ENCODE results near the gene ZSCAN26. TPM values are rescaled to one million over a fixed set of nuclear protein-coding genes. Genes with fewer than 3 reads are reported as not detected.

Gene ZSCAN26
- total RNA-seq, 6 experiments from 2014 or later = 2.7 to 8.1 (median 5.3) TPM

DNA sequence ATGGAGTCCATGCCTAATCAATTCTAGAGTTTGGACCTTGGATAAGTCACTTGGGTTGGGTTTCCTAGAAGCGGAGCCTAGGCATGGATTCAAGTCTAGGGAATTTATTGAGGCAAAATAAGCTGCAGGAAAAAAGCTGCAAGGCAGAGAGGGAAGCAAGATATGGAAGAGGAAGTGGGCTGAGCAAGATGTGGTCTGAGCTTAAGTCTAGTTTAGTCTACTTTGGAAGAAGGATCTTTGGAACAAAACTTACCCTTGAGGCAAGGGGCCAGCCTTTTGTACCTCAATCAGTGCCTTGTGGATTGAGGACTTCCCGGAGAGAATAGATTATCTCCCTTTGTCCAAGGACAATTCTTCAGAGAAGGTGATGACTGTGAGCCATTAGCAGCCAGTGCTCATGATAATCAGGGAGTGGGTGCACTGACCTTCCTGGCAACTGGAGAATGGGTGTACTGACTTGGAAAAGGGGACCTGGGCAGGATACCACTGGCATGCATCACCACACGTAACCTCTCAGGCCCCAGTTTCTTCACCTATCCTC lies 31.0 kb upstream of the ZSCAN26 start:
- Histone ChIP-seq H3K36me3 (peaks cover 0 to 2% (median 1%) of the 10 kb centered on the region in 4 donors), H3K4me1 (no peaks in the 10 kb centered on the region), H3K4me3 (no peak overlapping the region), H3K27ac (no peak overlapping the region), H3K27me3 (no peaks in the 10 kb centered on the region), H3K9me3 (no peaks in the 10 kb centered on the region)
- intact Hi-C loops (cut with DNase I) = no loop called here
- no peak for DNase-seq
- 72% methylated on average over 2 of the region's 3 CpGs for WGBS (ENCODE audit: insufficient coverage, low coverage, low lambda C conversion rate, missing lambda C conversion rate)
- no peak for ATAC-seq
- no peak for TF ChIP-seq POLR2A (IDR thresholded peaks at IDR 0.05)
- TF ChIP-seq, protein P1, sequence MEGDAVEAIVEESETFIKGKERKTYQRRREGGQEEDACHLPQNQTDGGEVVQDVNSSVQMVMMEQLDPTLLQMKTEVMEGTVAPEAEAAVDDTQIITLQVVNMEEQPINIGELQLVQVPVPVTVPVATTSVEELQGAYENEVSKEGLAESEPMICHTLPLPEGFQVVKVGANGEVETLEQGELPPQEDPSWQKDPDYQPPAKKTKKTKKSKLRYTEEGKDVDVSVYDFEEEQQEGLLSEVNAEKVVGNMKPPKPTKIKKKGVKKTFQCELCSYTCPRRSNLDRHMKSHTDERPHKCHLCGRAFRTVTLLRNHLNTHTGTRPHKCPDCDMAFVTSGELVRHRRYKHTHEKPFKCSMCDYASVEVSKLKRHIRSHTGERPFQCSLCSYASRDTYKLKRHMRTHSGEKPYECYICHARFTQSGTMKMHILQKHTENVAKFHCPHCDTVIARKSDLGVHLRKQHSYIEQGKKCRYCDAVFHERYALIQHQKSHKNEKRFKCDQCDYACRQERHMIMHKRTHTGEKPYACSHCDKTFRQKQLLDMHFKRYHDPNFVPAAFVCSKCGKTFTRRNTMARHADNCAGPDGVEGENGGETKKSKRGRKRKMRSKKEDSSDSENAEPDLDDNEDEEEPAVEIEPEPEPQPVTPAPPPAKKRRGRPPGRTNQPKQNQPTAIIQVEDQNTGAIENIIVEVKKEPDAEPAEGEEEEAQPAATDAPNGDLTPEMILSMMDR (IDR thresholded peaks at IDR 0.05) = no peak

DNA sequence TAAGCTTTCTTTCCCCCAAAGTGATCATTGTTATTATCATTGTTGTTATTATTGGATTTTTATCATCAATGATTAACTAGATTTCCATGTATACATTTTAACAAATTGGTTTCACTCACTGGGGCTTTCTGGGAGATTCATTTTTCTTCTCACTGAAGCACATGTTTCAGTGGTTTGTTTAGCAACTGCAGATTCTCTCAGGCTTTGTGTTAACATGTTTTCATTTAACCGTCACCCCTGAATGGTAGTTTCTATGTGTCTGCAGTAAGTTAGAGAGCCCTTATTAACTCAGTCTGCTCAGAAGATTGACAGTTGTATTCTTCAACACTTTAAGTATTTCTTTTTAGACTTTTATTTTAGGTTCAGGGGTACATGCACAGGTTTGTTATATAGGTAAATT lies 27.3 kb upstream of the ZSCAN26 start:
- intact Hi-C loops (cut with DNase I) = no loop called here
- Histone ChIP-seq H3K4me3 (no peak overlapping the region), H3K9me3 (no peaks in the 10 kb centered on the region), H3K4me1 (no peaks in the 10 kb centered on the region), H3K36me3 (no peaks in the 10 kb centered on the region), H3K27ac (no peak overlapping the region), H3K27me3 (no peaks in the 10 kb centered on the region)
- DNase-seq (no peak), ATAC-seq (no peak)
- TF ChIP-seq, protein P1 (IDR thresholded peaks at IDR 0.05) = no peak
- no peak for TF ChIP-seq POLR2A (IDR thresholded peaks at IDR 0.05)
- 90% methylated on average over 1 of the region's 1 CpG for WGBS (ENCODE audit: insufficient coverage, low coverage, low lambda C conversion rate, missing lambda C conversion rate)

DNA sequence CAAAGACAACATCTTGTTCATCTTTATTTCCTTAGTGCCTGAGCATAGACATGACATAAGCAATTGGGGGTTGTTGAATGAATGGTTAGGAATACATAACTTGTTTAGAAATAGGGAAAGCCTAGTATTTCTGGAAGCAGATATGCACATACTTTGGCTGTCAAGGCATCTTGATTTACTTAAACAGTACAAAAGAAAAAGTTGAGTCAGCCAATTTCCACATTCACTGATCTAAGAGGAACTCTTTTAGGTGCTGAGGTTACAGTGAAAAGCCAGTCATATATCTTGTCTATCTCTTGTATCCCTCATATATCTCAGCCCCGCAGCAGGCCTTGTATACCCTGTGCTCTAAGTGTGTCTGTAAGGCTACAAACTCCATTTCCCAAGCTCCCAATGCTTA lies 26.5 kb upstream of the ZSCAN26 start:
- no peak for DNase-seq
- Histone ChIP-seq H3K27ac (no peak overlapping the region), H3K36me3 (peaks cover 0 to 6% (median 3%) of the 10 kb centered on the region in 4 donors), H3K27me3 (no peaks in the 10 kb centered on the region), H3K4me3 (no peak overlapping the region), H3K9me3 (no peaks in the 10 kb centered on the region), H3K4me1 (no peaks in the 10 kb centered on the region)
- ATAC-seq = no peak
- TF ChIP-seq POLR2A (IDR thresholded peaks at IDR 0.05) = no peak
- TF ChIP-seq, protein P1 (IDR thresholded peaks at IDR 0.05) = no peak
- 86% methylated on average over 1 of the region's 1 CpG for WGBS (ENCODE audit: insufficient coverage, low coverage, low lambda C conversion rate, missing lambda C conversion rate)
- intact Hi-C loops (cut with DNase I) = no loop called here

DNA sequence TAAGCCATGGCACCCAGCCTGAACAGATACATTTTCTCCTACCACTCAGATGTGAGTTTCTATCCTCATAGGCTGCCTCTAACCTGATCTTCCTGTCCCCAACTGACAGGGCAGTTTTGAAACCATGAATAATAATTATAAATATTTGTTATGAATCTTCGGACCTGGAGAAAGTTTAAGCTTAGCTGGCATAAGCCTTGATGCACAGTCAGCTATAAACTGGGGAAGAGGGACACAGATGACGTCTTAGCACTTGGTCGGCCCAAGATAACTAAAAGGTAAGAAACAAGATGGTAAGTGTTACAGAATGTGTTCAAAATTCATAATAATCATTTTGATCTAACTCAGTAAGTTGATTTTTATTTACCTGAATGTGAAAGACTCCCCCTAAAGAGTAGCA lies 23.0 kb upstream of the ZSCAN26 start:
- intact Hi-C loops (cut with DNase I) = no loop called here
- Histone ChIP-seq H3K27ac (no peak overlapping the region), H3K27me3 (no peaks in the 10 kb centered on the region), H3K4me3 (no peak overlapping the region), H3K36me3 (peaks cover 0 to 34% (median 4%) of the 10 kb centered on the region in 4 donors), H3K4me1 (no peaks in the 10 kb centered on the region), H3K9me3 (no peaks in the 10 kb centered on the region)
- no peak for ATAC-seq
- TF ChIP-seq, protein P1 (IDR thresholded peaks at IDR 0.05) = no peak
- no peak for TF ChIP-seq POLR2A (IDR thresholded peaks at IDR 0.05)
- no peak for DNase-seq
- WGBS (ENCODE audit: insufficient coverage, low coverage, low lambda C conversion rate, missing lambda C conversion rate) = 84% methylated on average over 3 of the region's 3 CpGs

Measured in right lobe of liver (tissue), 6 donors.